ENCODE data around the gene ACADVL.

ACADVL gene

GRCh38 chr17:7217113-7217987, 2.4 kb upstream of the ACADVL start:
- peak; percentile 37 to 56 for DNase-seq

GRCh38 chr17:7218166-7218565, 1.6 kb upstream of the ACADVL start:
- DNase-seq = no peak

DNA sequence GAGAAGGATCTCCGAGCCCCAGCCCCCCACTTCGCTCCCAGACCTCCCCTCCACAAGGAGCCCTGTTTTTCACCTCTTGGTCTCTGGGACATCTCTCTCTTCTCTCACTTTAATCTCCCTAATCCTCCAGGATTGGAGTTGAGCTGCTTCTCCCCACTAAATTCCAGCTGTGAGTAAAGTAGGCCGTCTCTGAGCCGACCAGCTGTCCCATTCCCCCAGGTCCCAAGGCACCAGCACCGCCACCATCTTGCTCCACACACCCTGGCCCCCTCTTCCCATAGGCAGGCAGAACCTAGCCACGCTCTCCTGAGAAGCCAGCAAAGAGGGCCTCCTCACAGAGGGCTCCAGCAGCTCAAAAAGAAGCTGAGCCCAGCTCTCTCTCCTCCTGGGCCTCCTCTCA, 980 bp upstream of the ACADVL start:
- no peak for DNase-seq

DNA sequence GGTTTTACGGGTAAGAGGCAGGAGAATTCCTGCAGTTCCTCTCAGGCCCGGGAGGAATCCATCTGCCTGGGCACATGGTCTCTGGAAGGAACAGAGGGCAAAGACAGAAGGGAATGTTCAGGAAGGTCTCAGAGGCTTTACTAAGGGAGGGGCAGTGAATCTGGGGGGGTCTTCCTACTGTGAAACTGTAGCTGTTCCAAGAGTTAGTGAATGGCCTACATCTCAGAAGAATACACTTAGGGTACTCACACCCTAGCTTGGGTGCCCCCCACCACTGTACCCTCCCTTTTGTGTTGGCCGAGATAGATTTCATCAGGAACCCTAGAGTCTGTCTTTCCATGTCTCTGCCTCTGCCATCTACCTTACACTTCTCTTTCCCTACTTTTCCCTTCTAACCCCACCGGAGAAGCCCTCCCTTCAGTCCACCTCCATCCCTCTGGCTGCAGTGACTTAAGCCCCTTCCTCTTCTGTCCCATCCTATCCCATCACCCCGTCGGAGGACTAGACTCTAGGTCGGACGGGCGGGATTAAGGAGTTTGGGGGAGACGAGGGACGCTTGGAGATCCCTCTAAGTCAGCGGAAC, 418 bp upstream of the ACADVL start:
- no peak for DNase-seq

DNA sequence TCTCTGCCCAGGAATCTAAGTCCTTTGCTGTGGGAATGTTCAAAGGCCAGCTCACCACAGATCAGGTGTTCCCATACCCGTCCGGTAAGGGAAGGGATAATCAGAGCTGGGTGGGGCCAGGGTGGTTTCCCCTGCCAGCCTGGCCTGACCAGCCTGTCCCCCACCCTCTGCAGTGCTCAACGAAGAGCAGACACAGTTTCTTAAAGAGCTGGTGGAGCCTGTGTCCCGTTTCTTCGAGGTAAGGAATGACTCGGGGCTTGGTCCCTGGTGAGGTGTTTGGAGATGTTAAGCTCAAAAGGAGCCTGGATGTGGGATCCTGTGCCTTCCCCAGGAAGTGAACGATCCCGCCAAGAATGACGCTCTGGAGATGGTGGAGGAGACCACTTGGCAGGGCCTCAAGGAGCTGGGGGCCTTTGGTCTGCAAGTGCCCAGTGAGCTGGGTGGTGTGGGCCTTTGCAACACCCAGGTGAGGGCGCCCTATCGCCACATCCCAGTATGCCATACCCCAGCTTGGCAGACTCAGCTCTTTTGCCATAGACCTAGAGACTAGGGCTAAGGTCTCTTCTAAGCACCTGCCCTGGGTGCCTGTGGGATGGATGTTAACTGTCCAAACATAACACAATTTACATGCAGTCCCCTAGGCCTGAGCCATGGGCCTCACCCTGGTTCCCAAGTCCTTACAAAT, 997 bp downstream of the ACADVL start:
- DNase-seq = peak; percentile 25 to 35

DNA sequence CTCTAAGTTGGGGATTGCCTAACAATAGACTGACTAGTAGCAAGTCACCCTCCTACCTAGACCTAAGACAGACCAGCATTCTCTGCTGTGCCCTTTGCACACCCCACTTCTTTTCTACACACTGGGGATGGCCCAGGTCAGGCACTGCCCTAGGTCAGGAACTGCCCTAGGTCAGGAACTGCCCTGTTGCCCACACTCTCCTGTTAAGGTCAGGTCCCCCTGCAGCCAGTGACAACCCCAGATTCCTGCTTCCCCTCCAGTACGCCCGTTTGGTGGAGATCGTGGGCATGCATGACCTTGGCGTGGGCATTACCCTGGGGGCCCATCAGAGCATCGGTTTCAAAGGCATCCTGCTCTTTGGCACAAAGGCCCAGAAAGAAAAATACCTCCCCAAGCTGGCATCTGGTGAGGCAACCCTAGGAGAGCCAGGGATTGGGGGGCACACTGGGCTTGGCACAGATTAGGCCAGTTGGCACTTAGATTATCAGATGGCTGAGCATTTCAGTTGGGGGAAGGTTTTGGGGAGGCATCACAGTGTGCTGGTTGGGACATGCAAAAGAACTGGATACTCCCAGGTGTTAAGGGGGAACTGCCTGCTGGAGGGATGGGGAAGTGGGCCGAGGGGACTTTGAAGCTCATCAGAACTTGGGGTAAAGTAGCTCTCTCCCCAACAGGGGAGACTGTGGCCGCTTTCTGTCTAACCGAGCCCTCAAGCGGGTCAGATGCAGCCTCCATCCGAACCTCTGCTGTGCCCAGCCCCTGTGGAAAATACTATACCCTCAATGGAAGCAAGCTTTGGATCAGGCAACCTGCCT, 1.7 kb downstream of the ACADVL start:
- DNase-seq = no peak

DNA sequence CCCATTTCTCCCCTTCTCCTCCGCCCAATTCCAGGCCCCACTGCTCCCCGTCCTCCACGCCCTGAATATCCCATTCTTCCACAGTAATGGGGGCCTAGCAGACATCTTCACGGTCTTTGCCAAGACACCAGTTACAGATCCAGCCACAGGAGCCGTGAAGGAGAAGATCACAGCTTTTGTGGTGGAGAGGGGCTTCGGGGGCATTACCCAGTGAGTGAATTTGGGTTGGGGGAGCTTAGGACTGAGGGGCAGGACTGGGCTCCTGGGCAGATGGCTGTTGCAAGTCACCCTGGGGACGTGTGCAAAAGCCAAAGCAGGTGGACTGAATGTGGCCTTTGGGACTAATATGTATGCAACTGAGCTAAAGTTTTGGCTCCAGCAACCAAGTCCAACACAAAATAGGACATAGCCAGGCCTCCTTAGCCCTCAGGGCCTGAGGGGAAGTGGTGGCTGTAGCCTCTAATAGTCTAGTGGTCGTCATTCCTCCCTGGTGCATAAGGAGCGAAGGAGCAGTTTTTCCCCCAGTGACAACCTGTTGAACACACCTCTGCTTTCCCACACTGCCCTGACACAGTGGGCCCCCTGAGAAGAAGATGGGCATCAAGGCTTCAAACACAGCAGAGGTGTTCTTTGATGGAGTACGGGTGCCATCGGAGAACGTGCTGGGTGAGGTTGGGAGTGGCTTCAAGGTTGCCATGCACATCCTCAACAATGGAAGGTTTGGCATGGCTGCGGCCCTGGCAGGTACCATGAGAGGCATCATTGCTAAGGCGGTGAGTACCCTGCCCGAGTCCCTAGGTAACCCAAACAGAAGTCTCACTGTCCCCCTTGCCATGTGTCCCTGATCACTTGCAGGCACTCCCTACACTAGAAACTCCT, 2.6 kb downstream of the ACADVL start:
- no peak for DNase-seq

GRCh38 chr17:7222972-7223292, 3.2 kb downstream of the ACADVL start:
- DNase-seq = no peak

DNA sequence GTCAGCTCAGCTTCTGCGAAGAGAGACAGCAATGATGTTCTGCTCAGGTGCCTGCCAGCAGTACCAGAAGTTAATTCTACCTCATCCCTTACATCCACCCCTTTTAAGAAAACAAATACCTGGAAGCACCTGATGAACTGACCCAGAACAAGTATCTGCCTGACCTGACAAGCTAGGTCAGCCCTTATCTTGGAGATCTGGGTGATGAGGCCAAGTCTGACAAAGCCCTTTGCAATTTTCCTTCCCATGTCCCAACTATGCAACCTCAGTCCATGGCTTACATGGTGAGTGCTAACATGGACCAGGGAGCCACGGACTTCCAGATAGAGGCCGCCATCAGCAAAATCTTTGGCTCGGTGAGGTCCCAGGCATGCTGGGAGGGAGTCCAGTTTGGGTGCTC, 3.6 kb downstream of the ACADVL start:
- no peak for DNase-seq

DNA sequence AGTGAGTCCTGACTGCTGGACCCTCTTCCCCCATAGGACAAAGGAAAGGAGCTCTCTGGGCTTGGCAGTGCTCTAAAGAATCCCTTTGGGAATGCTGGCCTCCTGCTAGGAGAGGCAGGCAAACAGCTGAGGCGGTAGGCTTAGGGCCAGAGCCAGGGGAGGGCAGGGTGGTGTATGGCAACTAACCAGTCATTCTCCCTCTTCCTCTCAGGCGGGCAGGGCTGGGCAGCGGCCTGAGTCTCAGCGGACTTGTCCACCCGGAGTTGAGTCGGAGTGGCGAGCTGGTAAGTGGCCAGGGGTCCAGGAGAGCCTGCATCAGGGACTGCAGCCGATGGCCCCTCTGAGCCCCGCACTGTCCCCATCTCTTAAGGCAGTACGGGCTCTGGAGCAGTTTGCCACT, 4.4 kb downstream of the ACADVL start:
- DNase-seq = no peak

GRCh38 chr17:7224661-7225111, 4.9 kb downstream of the ACADVL start:
- no peak for DNase-seq

- no peak for DNase-seq
These were observed 6.1 kb downstream of the ACADVL start for GRCh38 chr17:7225711-7226331.

DNA sequence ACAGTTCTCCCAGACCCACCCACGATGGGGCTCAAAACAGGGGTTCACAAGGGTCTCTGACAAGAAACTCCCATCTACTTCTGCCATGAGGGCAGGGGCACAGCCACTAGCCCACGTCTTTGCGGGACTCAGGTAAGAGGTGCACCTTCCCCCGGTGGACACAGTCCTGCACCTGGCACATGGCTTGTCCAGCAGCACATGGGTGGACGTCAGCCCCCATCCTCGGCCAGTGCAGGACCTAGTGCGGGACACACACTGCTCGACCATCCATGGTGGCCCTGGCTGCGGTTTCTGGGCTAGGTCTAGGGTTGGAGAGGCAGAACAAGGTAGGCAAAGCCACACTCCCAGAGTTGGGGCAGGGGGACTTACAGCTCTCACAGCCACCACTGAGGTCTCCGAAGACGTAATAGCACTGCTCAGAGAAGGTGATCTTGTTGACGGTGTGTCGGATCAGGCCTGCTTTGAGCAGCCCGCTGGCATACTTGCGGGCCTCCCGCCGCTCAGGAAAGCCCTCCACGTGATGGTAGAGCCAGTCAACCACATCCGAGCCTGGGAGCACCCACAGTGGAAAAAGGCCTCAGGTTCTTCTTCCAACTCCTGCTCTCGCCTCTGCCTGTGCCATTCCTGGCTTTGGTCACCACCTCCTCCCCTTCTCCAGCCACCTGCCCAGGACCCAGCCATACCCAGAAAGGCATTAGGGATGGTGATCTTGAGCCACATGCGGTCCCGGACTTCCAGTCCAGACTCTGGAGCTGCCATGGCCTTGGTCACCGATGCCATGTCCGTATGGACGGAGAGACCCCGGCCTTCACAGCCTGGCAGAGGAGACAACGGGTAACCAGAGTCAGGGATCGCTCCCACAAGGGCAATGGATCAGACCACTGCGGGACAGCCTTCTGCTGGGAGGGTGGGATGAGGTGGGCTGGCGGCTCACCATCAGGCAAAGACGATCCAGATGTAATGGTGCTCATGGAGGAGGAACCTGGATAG, 7.3 kb downstream of the ACADVL start:
- no peak for DNase-seq

- no peak for DNase-seq
These were observed 9.2 kb downstream of the ACADVL start for GRCh38 chr17:7228920-7229319.

GRCh38 chr17:7229504-7229903, 9.8 kb downstream of the ACADVL start:
- no peak for DNase-seq

DNA sequence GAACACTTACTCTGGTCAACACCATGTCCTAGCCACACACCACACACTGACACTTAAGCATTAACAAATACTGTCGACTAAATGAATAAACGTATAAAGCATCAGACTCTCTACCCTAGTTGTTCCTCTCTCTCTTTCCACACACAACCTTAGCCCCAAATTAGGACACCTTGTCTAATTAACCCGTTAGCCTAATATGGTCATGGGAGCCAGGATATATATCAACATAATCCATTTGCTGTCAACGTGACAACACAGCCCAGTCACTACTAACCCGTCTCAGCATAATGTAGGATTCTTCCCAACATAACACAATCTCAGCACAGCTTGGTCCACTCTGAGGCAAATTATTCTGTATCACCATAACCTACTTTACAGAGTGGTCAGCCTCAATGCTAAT, 12.4 kb downstream of the ACADVL start:
- DNase-seq = no peak

DNA sequence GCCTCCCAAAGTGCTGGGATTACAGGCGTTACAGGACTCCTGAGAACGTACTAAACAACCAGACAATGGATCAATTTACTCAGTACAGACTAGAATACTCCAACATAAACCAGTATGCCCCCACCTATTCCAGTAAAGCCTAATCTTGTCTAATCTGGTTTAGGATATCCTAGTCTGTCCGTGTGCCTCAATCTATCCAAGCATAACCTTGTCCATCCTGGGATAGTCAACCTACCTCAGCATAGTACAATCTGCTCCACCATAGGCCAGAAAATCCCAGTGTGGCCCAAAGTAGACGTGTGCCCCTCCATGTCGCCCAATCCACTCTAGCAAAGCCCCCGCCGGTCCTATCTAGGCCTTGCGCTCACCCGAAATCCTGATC, 14.0 kb downstream of the ACADVL start:
- peak in 1 of 2 experiments; percentile 24 for DNase-seq

DNA sequence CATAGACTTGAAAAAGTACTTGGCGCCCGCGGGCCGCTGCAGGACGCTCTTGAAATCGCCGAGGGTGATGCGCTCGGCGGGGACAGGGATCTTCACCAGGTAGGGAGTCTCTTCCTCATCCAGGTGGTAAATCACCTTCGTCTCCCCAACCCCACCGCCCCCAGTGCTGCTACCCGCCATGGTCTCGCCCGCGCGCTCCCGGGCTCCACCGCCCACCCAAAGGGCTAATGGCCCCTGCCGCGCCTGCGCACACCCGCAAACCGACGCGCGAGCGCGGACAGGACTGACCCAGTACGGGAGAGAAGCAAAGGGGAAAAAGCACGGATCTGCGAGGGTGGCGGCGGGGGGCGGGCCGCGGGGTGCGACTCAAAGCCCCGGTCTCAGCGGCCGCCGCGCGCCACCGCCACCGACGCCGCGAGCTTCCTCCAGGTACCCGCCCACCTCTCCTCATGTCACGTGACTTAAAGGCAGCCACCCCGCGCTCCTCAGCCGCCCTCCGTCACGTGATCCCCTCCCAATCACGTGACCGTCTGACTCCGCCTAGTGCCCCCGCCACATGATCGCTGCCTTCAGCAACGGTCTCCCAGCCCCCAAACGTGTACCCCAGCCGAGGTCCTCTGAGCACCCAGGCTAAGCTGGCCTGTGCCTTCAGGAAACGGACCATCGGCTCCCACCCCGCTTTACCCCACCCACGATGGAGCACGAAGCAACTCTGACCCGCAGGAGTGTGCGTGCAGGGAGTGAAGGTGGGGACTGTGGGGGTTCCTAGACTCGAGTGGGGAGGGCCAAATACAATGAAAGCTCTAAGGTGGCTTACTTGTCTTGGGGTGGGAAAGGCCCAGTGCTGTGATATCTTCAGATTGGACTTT, 14.6 kb downstream of the ACADVL start, which contains the start of gene DVL2:
Gene DVL2 (minus strand): TSS at position 435 of the 869 bp plus-strand sequence. CDS start 255 bp downstream, at position 180.
- peak; percentile 85 to 86 for DNase-seq
